ENCODE data around the gene ACBD3. TPM values are rescaled to one million over a fixed set of nuclear protein-coding genes. Genes with fewer than 3 reads are reported as not detected.
A peak's percentile ranks its signal among the peaks of the same experiment; 100 is the strongest.

Gene ACBD3
- total RNA-seq, 1 donor: 72.0 TPM

DNA sequence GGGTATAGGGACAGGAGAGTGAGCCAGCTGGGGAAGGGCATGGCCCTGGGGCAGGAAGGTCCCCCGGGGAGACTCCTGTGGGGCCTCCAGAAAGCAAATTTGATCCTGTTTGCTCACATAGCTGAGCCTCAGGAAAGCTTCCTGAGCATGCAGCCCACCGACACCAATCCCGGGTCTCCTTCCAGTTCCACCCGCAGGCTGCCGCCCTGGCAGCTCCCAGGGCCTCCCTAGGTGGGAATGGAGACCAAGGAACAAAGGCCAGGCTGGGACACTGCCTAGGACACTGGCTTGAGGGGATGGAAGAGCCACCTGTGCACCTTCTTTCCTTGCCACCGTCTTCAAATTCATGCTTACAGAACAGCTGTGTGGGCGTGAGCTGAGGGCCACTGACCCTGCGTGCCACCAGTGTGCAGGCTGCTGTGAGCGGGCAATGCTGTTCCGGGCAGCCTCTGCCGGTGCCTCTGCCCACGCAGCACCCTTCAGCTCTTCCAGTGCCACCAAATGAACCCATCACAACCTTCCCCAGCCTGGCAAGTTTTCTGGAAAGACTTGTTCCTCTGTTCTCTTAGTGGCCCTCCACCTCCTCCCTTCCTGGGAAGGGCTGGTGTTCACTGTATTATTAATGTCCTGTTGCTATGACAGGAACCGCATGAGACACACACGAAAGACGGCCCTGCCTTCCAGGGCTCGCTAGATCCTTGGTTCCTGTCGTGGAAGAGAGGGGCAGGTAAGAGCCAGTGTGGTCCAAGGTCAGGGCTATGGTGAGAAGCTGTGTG is 53.6 kb downstream of the ACBD3 start:
- no peak overlapping the region for H3K4me3 ChIP-seq (ENCODE audit: low read depth, low read length)
- DNase-seq (ENCODE audit: low read depth): no peak
- TF ChIP-seq, protein P1, sequence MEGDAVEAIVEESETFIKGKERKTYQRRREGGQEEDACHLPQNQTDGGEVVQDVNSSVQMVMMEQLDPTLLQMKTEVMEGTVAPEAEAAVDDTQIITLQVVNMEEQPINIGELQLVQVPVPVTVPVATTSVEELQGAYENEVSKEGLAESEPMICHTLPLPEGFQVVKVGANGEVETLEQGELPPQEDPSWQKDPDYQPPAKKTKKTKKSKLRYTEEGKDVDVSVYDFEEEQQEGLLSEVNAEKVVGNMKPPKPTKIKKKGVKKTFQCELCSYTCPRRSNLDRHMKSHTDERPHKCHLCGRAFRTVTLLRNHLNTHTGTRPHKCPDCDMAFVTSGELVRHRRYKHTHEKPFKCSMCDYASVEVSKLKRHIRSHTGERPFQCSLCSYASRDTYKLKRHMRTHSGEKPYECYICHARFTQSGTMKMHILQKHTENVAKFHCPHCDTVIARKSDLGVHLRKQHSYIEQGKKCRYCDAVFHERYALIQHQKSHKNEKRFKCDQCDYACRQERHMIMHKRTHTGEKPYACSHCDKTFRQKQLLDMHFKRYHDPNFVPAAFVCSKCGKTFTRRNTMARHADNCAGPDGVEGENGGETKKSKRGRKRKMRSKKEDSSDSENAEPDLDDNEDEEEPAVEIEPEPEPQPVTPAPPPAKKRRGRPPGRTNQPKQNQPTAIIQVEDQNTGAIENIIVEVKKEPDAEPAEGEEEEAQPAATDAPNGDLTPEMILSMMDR (IDR thresholded peaks at IDR 0.05; ENCODE audit: insufficient read depth, low read length): no peak

DNA sequence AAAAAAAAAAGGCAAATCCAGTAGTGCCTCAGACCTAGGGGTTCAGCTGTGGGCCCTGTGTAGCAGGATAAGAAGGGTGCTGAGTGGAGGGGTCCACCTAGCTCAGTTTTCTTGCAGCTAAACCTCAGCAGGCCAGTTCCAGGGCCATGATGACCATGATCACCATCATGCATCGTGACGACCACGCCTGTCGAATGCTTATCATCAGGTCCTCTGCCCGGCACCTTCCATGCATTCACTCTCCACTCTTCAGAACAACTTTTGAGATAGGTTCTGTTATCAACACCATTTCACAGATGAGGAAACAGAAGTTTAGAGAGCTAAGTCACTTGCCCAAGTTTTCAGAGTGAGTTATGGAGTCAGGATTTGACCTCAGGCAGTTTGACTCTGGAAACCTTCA is 54.9 kb downstream of the ACBD3 start:
- DNase-seq (ENCODE audit: low read depth): no peak
- H3K4me3 ChIP-seq (ENCODE audit: low read depth, low read length): no peak overlapping the region
- TF ChIP-seq, protein P1 (IDR thresholded peaks at IDR 0.05; ENCODE audit: insufficient read depth, low read length): no peak

DNA sequence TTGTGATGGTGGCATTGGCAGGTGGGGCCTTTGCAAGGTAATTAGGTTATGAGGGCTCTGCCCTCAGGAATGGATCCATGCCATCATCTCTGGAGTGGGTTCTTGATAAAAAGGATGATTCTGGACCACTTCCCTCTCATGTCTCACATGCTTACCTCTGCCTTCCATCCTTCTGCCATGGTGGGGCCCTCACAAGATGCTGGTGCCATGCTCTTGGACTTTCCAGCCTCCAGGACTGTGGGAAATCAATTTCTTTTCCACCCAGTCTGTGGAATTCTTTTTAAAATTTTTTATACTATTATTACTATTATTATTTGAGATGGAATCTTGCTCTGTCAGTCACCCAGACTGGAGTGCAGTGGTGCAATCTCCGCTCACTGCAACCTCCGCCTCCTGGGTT is 57.3 kb downstream of the ACBD3 start:
- DNase-seq (ENCODE audit: low read depth): no peak
- TF ChIP-seq, protein P1 (IDR thresholded peaks at IDR 0.05; ENCODE audit: insufficient read depth, low read length): no peak
- H3K4me3 ChIP-seq (ENCODE audit: low read depth, low read length): no peak overlapping the region

DNA sequence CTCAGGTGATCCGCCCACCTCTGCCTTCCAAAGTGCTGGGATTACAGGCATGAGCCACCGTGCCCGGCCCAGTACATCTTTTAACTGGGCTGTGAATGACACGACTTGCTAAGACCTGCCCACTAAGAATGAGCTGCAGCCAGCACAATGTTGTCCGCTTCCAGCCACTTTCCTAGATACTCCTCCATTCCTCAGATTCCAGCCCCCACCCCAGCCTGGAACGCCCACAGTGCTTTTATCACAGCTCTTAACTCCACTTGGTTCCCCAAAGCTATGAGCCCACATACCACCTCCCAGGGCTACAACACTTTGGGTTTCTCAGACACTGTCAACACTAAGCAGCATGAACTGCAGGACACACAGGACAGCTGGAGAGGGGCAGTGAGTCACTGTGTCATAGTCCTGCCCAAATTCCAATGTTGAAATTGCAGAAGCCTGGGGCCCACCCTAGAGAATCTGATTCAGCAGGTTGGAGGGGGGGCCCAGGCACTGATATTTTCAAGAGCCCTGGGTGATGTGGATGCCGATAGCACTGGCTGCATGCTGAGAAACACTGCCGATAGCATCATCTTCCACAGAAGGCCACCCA is 58.0 kb downstream of the ACBD3 start:
- TF ChIP-seq, protein P1 (IDR thresholded peaks at IDR 0.05; ENCODE audit: insufficient read depth, low read length): no peak
- no peak overlapping the region for H3K4me3 ChIP-seq (ENCODE audit: low read depth, low read length)
- DNase-seq (ENCODE audit: low read depth): peak; percentile 50

DNA sequence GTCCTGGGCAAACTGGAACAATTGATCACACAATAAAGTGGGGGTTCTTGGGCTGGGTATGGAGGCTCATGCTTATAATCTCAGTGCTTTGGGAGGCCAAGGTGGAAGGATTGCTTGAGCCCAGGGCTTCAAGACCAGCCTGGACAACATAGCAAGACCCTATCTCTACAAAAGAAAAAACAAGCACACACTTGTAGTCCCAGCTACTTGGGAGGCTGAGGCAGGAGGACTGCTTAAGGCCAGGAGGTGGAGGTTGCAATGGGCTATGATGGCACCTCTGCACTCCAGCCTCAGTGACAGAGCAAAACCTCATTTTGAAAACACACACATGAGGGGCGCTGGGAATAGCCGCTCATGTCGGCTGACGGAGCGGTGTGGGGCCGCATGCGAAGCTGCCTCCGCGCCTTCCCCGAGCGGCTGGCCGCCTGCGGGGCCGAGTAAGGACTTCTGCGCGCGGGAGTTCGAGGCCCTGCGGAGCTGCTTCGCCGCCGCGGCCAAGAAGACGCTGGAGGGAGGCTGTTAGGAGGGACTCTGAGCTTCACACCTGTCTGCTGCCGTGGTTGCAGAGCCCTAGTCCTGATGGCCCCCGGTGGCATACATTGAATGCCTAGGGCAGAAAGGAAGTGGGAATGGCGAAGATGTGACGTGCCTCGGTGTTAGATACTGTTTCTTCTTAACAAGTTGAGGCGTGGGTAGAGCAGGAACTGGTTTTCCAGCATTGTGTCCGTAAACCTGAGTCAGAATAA is 59.5 kb downstream of the ACBD3 start:
- TF ChIP-seq, protein P1 (IDR thresholded peaks at IDR 0.05; ENCODE audit: insufficient read depth, low read length): no peak
- DNase-seq (ENCODE audit: low read depth): no peak
- no peak overlapping the region for H3K4me3 ChIP-seq (ENCODE audit: low read depth, low read length)

DNA sequence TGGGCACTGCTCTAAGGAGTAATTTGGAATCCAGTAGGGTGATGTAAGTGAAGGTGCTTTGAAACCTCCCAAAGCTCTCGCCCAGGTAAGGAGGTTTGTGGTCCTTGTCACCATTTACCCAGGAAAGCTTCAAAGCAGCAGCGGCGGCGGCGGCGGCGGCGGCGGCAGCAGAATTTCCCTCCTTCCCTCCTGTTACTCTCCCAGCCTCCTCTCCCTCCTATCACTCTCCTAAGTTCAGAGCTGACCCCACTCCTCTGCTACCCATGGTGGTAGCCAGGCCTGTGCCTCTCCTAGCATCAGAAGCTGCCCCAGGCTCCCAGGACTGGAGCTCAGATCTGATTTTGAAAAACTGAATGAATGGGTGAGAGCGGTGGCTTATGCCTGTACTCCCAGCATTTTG is 60.7 kb downstream of the ACBD3 start:
- TF ChIP-seq, protein P1 (IDR thresholded peaks at IDR 0.05; ENCODE audit: insufficient read depth, low read length): no peak
- H3K4me3 ChIP-seq (ENCODE audit: low read depth, low read length): no peak overlapping the region
- no peak for DNase-seq (ENCODE audit: low read depth)
